ENCODE data around the gene SRPRB.
A peak's percentile ranks its signal among the peaks of the same experiment; 100 is the strongest.

Gene SRPRB, protein sequence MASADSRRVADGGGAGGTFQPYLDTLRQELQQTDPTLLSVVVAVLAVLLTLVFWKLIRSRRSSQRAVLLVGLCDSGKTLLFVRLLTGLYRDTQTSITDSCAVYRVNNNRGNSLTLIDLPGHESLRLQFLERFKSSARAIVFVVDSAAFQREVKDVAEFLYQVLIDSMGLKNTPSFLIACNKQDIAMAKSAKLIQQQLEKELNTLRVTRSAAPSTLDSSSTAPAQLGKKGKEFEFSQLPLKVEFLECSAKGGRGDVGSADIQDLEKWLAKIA

DNA sequence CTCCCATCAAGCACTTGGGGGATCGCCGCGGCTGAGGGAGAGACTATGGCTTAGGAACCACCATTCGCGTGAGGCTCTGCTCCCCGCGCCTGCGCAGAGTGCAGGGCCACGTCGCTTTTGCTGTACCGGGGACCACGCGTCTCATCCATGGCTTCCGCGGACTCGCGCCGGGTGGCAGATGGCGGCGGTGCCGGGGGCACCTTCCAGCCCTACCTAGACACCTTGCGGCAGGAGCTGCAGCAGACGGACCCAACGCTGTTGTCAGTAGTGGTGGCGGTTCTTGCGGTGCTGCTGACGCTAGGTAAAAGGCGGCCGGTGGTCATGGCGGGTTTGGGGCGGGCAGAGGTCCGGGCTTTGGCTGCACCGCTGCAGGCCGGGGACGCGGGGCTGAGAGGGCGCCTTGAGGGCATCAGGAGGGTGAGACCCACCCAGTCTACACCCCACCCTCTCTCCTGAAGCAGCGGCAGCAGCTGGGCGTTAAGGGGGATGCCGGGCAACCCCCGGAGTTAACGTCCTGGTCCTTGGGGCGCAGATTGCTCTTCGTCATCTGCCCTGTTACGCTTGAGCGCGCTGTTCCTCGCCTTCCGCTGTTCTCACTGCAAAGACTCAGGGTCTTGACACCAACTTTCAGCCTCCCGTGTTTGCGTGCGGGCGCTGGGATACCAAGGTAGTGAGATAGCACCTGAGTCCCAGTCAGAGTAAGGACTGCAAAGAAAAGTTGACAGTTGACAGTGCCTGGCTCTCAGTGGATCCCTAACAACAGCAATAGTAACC lies at the start of gene SRPRB:
SRPRB (plus strand) TSS at position 114 of the 774 bp plus-strand sequence; CDS start at position 148, 34 bp downstream.
- peak; percentile 97 for DNase-seq

DNA sequence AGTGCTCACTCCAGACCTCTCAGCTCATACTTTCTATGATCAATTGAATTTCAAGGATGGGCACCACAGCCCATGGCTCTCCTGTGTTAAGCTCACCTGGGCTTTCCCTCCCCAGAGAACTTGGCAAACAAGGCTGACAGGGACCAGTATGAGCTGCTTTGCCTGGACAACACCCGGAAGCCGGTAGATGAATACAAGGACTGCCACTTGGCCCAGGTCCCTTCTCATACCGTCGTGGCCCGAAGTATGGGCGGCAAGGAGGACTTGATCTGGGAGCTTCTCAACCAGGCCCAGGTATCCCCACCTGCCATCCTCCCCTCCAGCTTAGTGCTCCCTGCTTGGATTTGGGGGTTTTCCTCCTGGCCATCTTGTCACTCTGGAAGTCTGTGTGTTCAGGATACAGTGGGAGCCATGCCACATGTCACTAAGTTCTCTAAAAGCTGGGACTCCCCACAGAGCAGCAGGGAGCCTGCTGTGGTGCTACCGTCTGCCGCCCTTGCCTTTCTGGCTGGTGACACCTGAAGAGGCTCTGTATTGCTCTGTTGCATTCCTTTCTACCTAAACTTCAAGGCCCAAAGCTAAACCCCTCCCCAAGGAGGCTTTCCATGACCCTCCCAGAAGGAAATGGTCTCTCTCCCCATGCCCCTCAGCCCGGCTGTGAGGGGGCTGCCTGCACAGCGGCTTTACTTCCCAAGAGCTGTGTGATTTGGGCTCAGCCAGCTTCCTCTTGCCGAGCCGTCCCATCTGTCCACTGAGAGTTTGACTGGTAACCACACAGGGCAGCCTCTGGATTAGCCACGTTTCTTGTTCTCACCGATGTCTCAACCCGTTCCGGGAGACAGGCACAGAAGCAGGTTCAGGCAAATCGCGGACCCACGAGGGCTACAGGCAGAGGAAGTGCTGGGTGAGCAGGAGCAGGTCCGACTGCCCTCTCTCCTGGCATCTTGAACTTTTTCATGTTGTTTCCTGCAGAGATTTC lies 48.6 kb upstream of the SRPRB start:
- DNase-seq, result no peak

DNA sequence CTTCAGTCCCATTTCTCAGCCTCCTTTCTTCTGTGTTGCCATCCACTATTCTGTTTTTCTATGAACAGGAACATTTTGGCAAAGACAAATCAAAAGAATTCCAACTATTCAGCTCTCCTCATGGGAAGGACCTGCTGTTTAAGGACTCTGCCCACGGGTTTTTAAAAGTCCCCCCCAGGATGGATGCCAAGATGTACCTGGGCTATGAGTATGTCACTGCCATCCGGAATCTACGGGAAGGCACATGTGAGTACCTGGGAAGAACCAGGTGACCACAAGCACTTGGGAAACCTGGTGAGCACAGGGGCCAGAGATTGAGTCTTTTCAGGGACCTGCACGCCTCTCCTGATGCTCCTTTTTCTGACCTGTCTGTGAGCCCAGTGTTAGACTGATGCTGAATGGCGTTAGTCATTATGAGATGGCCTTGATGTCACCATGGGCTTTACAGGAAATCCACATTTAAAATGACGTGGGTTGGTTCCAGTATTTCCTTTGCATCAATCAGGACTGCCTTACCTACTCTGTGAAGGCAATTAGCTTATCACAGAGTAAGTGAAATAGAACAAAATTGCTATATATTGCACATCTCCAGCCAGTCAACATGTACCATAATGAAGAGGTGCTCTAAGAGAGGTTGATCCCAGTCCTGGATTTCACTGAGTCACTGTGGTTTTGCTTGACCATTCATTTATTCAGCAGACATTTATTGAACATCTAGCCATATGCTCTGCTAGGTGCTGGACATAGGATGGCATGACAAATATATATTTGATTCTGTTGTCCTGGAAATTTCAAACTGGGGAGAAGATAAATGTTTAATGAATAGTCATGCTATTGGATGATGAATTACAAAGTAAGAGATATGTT lies 47.7 kb upstream of the SRPRB start:
- no peak for DNase-seq

DNA sequence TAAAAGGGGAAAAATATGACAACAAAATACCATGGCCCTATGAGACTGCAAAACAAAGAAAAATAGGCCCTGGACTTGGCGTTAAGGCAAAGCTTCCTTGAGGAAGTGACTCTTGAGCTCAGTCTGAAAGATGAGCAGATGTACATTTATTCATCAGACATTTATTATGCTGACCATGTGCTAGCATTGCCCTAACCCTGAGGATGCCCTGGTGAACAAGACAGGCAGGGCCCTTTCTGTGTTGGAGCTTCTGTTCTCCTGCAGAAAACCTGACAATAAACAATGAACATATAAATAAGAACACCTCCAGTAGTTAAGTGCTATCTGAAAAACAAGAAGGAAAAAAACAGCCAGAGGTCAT lies 47.1 kb upstream of the SRPRB start:
- DNase-seq, result no peak

DNA sequence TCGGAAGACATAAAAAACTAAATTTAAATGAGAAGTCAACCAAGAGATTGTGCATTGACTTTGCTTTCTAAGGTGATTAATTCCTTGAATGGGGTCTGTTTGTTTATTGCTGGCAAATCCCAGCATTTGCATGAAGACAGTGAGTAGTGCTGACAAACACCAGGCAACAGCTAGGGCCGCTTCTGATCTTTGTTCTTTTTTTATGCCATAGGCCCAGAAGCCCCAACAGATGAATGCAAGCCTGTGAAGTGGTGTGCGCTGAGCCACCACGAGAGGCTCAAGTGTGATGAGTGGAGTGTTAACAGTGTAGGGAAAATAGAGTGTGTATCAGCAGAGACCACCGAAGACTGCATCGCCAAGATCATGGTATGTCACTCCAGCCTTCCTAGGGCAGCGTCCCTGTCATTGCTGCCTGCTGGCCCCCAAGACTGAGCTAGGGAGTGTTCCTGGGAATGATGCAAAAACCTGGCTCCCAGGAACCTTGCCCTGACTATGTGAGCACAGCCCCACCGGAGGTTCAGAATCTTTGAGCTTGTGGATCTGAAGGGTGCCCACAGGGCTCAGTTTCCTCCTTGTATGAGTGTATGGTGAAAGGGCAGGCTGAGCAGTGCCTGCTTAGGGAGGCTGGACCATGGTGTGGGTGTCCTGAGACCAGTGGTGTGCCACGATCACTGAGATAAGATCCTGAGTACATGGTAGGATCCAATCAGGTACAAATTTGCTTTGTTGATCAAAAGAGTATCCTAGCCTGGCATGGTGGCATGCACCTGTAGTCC lies 46.5 kb upstream of the SRPRB start:
- DNase-seq, result no peak

DNA sequence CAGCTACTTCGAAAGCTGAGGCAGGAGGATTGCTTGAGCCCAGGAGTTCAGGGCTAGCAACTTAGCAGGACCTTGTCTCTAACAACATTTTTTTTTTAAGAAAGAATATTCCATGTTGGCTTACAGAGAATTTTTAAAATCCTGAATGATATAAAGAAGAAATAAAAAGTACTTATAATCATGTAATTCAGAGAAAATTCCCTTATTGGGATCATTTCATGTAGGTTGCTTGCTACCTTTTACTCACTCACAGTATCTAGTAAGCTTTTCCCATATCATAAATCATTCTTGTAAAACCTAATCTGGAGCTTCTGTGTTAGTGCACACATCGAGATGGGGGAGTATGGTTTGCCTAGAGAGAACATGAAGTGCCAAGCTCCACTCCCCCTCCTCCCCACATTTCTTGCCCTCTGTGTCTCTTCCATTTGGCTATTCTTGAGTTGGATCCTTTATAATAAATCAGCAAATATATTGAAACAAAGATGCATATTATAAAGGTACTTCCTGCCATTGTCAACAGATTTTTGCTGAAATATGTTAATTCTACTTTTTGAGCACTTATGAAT lies 45.8 kb upstream of the SRPRB start:
- no peak for DNase-seq

DNA sequence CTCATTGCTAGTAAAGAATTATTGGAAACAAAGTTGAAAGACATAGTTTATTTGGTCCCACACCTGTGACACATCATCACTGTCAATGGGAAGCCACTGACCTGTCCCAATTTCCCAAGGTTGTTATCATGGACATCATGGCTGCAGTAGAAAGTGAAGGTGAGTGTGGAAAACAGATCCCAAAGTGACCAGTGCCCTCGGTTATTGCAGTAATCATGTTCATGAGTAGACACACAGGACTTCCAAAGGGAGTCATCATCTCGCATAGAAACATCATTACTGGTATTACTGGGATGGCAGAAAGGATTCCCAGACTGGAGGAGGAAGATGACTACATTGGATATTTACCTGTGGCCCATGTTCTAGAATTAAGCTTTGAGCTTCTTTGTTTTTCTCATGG lies 44.7 kb upstream of the SRPRB start:
- DNase-seq, result no peak

DNA sequence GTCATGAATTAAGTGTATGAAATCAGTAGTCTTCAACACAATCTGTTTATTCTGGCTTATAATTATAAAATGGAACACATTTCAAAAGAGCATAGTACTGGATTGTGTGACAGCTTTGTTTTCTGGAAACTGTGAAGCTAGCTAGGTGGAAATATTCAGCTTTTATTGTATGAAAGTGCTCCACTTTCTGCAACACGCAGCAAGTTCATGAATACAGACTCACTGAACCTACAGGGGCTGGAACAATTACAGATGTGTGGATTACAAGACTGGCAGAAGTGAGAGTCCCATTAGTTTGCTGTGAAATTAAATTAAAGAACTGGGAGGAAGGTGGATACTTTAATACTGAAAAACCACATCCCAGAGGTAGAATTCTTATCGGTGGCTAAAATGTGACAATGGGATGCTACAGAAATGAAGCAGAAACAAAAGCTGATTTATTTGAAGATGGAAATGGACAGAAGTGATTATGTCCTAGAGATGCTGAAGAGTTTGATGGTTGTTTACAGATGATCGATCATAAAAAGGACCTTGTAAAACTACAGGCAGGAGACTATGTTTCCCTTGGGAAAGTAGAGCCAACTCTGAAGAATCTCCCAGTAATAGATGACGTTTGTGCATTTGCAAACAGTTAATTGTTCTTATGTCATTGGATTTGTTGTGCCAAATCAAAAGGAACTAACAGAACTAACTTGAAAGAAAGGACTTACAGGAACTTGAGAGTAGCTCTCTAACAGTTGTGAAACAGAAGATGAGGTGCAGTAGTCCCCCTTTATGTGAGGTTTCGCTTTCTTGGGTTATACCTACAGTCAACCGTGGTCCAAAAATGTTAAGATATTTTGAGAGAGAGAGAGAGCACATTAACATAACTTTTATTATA lies 43.8 kb upstream of the SRPRB start:
- no peak for DNase-seq

DNA sequence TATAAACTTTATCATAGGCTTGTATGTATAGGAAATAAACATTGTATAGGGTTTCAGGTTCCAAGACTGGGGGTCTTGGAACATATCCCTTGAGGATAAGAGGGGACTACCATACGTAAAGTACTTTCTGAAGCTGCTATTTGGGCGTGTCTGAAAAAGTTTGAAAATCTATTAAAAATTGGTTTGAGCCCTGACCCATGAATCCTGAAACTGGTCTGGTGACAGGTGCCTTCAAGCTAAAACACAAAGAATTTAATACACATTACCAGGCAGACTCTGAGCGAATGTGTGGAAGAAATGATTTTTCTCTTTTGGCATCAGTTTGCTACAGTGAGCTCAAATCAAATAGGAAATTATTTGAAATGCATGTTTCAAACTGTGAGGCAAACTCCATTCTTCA lies 43.1 kb upstream of the SRPRB start:
- no peak for DNase-seq

DNA sequence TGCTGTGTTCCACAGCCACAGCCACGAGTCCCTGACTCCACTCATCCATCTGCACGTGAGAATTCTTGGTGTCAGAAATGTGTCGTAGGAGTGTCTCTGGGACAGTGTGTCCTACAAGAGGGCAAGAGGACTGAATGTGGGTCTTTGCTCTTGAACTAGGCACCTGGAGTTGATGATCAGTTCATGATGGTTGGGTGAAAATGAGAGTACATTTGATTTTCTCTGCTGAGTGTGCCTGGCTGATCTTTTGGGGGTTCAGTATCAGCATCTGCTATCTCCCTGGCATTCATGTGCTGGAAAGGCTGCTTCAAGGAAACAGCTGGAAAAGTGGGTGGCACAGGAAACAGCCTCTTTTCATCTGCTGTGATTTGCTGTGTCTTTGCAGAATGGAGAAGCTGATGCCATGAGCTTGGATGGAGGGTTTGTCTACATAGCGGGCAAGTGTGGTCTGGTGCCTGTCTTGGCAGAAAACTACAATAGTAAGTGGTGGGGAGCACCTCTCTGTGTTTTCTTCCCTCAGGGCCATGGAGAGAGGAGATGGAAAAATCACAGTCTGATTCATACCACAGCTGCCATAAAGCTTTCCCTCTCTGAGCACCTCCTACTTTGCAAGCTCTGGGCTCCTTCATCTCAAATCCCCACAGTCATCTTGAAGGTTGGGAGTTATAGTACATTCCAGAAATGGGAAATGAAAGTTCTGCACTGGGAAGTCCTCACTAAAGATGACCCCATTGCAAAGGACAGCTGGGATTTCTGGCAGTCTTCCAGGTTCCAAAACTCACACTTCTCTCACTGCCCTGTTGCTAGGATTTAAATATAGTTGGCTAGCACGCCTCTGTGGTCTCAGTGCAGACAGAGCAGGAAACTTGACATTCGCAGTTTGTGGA lies 41.6 kb upstream of the SRPRB start:
- DNase-seq, result peak; percentile 33

DNA sequence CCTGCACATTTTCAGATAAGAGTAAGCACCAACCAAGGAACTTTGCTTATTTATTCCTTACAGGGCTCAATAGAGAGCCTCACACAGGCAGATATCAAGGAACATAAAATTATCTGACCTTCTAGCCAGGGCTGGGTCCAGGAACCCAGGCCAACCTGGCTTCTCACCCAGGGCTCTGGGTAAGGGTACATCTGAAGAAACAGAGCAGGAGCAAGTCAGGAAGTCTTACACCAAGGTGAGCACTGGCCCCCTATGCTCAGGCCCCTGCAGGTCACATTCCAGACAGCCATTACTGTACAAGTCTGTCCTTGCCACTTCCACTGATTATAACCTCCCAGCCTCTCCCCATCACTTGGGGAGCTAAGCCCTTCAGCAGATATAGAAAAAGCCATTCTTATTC lies 40.4 kb upstream of the SRPRB start:
- DNase-seq, result no peak

DNA sequence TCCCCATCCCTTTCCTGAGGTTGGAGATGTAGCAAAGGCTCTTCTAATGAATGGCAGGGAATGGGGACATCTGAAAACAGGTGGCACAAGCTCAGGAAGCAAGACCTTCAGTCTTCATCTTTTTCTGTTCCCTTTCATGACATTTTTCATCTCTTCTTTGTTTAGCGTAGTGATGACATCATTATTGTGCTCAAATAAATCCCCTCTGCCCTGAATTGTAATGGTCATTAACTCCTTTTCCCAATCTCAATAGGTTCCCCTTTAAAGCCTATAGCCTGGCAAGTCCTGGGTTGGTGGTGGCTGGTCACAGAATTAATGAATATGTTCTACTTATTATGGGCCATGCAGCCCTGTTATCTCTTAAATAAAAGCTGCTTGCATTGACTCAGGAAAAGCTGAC lies 38.0 kb upstream of the SRPRB start:
- DNase-seq, result no peak

DNA sequence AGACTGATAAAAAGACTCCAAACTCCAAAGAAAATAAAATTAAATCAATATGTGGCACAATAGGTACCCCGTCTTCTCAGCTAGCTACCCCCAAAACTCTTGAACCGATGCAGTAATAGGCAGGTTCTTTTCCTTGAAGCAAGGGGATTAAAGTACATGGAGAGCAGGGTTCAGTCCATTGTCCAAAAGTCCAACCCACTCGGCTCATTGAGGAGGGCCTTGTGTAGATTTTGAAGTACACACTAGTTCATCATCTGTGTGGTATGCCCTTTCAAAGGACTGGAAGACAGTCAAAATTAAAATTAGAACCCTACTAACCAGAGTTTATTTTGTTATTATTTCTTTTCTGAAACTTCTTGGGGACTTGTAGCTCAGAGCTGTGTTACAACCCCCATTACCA lies 36.1 kb upstream of the SRPRB start:
- no peak for DNase-seq

DNA sequence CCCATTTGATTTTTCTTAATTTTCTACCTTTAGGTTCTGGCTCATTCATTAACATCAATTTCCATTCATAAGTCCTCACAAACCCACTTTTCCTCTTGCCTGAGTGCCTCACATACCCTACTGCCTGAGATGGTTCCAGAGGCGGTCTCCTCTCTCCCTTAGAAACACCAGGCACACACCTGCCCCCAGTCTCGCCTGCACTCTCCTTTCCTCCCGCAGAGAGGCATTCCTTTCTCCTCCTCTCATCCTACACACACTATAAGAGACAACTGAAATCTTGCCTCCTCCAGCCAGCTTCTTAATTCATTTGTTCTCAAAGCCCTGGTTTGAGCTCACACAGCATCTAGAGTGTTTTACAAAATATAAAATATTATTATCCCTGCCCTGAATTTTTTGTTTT lies 31.9 kb upstream of the SRPRB start:
- no peak for DNase-seq

DNA sequence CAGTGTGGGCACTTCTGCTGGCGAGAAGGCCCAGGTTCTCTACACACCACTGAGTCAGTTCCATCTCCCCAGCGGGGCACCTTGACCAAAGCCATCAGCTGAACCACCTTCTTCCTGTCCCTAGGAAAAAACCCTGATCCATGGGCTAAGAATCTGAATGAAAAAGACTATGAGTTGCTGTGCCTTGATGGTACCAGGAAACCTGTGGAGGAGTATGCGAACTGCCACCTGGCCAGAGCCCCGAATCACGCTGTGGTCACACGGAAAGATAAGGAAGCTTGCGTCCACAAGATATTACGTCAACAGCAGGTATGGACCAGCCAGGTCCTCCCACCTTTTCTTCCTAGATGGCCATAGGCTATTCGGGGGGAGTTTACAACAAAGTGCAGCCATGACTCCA lies 30.3 kb upstream of the SRPRB start:
- DNase-seq, result no peak

DNA sequence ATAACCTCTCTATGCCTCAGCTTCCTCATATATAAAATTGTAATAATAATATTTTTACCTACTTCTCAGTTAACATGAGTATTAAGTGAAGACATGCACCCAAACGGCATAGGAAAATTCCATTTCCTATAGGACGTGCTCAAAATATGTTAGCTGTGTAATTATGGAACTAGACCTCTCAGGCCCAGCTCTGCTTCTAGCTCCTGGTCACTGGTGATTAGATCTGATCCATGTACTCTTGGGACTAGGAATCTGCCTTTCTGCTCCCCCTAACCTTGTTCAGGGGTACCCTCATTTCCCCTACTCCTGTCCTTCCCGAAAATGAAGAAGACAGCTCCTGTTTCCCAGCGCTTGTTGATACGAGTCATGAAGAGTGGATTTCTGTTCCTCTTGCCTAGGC lies 29.8 kb upstream of the SRPRB start:
- no peak for DNase-seq

DNA sequence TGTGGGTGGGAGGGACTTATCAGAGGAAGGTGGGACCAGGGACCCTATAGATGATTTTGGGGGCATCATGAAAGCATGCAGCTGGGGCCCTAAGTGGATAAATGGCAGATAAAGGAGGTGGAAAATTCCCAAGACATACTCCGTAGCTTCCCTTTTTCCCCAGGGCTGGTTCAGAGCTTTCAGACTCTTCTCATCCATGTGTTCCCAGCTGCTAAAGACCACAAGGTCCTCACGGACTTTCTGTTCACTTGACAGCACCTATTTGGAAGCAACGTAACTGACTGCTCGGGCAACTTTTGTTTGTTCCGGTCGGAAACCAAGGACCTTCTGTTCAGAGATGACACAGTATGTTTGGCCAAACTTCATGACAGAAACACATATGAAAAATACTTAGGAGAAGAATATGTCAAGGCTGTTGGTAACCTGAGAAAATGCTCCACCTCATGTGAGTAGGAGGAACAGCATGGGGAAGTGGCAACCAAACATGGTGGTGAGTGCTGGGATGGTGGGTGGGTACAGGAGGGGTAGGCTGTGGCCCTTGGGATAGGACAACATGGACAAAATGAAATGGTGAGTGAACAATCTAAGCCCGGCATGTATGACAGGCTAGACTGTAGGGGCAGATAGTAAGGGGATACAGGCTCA lies 28.7 kb upstream of the SRPRB start:
- no peak for DNase-seq

DNA sequence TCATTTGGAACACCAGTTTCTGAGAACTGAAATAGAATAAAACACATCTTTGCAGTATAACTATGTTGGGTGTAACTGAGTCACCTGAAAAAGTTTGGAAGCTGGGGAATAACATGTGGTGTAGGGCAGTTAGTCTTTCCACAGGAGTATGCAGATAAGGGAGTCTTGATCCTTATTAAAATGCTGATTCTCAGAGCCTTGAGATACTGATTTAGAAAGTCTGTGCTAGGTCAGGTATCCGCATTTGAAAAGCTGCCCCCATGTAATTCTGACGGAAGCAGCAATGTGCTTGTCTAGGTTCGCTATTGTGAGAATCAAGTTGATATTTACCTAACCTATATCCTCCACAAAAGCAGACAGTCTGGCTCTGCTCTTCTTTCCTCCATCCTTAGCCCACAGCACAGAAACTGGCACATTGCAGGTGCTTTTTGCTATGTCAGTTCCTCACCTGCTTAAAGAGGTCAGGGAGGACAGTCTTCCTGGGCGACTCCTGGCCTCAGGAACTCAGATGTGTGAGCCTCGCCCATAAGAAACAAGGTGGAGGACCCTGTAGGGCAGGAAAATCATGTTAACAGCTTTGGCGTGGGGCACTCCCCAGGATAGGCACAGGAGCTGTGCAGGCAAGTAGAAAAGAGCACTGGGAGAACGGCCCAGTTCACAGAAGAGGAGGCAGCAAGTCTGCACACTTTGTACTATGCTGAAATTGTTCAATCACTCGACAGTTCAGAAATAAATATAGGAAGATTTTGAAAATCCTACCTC lies 27.6 kb upstream of the SRPRB start:
- no peak for DNase-seq

Data from eye (tissue), 1 donor.